Measurements from ENCODE around the gene MZT1.

The MZT1 gene

GRCh38 chr13:72678312-72678711 lies 49.1 kb downstream of the MZT1 start:
- DNase-seq = no peak

DNA sequence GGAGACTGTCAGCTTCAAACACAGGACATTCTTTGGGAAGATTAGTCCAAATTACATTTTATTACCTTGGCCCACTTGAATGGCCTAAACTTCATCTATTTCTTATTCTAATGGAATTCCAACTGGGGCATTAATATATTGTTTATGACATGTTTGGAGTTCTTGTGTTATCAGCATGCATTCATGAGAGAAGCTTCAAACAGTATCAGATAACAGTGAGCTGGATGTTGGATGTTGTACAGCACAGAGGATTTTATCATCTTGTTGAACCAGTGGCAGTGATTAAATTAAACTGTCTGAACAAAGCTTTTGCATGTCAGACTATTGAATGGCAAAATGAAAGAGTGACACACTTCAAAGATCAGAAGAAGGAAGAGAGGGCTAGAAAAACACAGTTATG lies 50.0 kb downstream of the MZT1 start:
- DNase-seq = no peak

- no peak for DNase-seq
These were observed 61.0 kb downstream of the MZT1 start for GRCh38 chr13:72666391-72666790.

DNA sequence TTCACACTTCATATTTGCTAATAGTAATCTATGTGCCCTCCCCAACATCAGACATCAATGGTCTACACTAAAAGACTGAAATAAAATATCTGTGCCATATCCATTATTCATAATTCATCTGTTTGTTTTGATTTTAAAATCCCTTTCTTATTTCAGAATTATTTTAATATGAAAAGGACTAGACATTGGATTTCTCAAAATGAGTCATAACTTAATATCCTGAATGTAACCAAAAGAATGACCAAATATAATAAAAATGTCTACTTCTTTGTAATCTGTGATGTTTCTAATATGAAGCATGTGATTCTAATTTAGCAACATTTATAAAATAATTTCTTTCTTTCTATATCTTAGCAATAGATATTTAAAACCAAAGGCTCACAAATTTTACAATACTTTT lies 64.9 kb downstream of the MZT1 start:
- no peak for DNase-seq
